Measurements from ENCODE around the gene C4B.
"Not testable (repeated sequence)": the region's sequence is repeated elsewhere in the genome, so short reads cannot be mapped to it uniquely, and the experiment has no call there.

C4B gene

GRCh38 chr6:31981744-31982143 lies 32.9 kb upstream of the C4B start, which contains the start of gene C4A:
Gene C4A (plus strand): TSS chr6:31982057. CDS start chr6:31982108, 51 bp downstream.
- DNase-seq: not testable (repeated sequence)

GRCh38 chr6:31989363-31989762 lies 25.2 kb upstream of the C4B start:
- not testable (repeated sequence) for DNase-seq

- DNase-seq: not testable (repeated sequence)
Observed at GRCh38 chr6:31994421-31994820, 20.2 kb upstream of the C4B start.

- not testable (repeated sequence) for DNase-seq
Observed at GRCh38 chr6:31996385-31996784, 18.2 kb upstream of the C4B start.

GRCh38 chr6:32002546-32003268 lies 11.9 kb upstream of the C4B start:
- not testable (repeated sequence) for DNase-seq

GRCh38 chr6:32003301-32003700 lies 11.3 kb upstream of the C4B start:
- not testable (repeated sequence) for DNase-seq

- not testable (repeated sequence) for DNase-seq
Observed at GRCh38 chr6:32004393-32004792, 10.2 kb upstream of the C4B start.

GRCh38 chr6:32004864-32005537 lies 9.6 kb upstream of the C4B start:
- DNase-seq: not testable (repeated sequence)

GRCh38 chr6:32005538-32005880 lies 9.1 kb upstream of the C4B start:
- not testable (repeated sequence) for DNase-seq

- DNase-seq: not testable (repeated sequence)
Observed at GRCh38 chr6:32005991-32006529, 8.5 kb upstream of the C4B start.

GRCh38 chr6:32007086-32007485 lies 7.5 kb upstream of the C4B start:
- not testable (repeated sequence) for DNase-seq

- DNase-seq: not testable (repeated sequence)
Observed at GRCh38 chr6:32008037-32008436, 6.6 kb upstream of the C4B start.

- DNase-seq: not testable (repeated sequence)
Observed at GRCh38 chr6:32008616-32009015, 6.0 kb upstream of the C4B start.

- DNase-seq: not testable (repeated sequence)
Observed at GRCh38 chr6:32009537-32009936, 5.1 kb upstream of the C4B start.

- not testable (repeated sequence) for DNase-seq
Observed at GRCh38 chr6:32010856-32011530, 3.6 kb upstream of the C4B start.

GRCh38 chr6:32012941-32013617 lies 1.5 kb upstream of the C4B start:
- DNase-seq: not testable (repeated sequence)

- not testable (repeated sequence) for DNase-seq
Observed at GRCh38 chr6:32013738-32014137, 857 bp upstream of the C4B start.

- DNase-seq: not testable (repeated sequence)
Observed at GRCh38 chr6:32022100-32022499, 7.5 kb downstream of the C4B start.

GRCh38 chr6:32028631-32029030 lies 14.0 kb downstream of the C4B start:
- not testable (repeated sequence) for DNase-seq

GRCh38 chr6:32029553-32029952 lies 15.0 kb downstream of the C4B start:
- DNase-seq: not testable (repeated sequence)

GRCh38 chr6:32035283-32036013 lies 20.9 kb downstream of the C4B start:
- DNase-seq: not testable (repeated sequence)

GRCh38 chr6:32037136-32037535 lies 22.5 kb downstream of the C4B start:
- DNase-seq: not testable (repeated sequence)

Data from NK-92 treated with Interleukin-12 subunit alpha and Interleukin-12 subunit beta, amount 100 ng/mL, for 24 hours (cell line).